Nucleus accumbens (tissue), 56 donors: ENCODE results near the gene ARHGEF3.
"Not testable (repeated sequence)": the region's sequence is repeated elsewhere in the genome, so short reads cannot be mapped to it uniquely, and the experiment has no call there.

Source experiments
- DNase-seq, 56 donors: peaks; one replicate each; lab custom pipeline; 2025; lab: John Stamatoyannopoulos, UW

Gene ARHGEF3

GRCh38 chr3:56748663-56749231, 53.0 kb downstream of the ARHGEF3 start:
- DNase-seq, result no peak

DNA sequence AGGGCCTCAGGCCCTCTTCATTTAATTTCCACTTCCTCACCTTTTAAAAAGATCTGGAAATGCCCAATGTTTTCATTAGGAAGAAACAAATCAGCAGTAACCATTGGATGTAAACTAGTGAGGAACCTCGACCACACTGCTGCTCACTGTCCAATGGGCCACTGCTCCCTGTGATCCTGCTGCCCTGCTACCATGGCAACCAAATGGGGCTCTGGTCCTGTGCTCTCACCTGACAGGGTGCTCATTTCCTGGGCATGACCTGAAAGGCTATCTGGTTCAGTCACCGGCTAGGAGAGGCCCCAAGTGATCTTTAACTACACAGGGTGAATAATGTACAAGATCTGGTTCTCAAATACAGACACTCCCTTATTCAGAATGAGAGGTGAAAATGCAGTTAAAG, 54.6 kb downstream of the ARHGEF3 start:
- no peak for DNase-seq

DNA sequence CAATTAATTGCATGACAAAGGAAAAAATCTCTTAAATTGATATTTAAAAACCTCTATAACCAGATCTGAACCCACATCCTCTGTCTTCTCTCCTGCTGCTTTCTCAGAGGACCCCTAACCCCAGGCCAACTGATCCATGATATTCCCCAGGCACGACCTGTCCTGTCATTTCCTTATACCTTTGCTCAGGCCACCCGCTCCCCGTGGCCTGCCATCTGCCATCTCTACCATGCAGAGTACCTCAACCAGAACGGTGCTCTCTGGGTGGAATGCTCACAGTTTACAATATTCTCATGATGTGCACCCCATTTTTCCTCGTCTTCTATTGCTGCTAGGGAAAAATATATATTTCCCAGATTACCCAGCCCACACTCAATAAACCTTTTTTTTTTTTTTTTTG, 57.7 kb downstream of the ARHGEF3 start:
- no peak for DNase-seq

GRCh38 chr3:56742887-56743286, 58.9 kb downstream of the ARHGEF3 start:
- no peak for DNase-seq

GRCh38 chr3:56739036-56739435, 62.7 kb downstream of the ARHGEF3 start:
- DNase-seq, result no peak

- peak in 10 of 56 donors; percentile 8 to 37 (median 15) for DNase-seq
Measured at GRCh38 chr3:56737006-56737405, 64.7 kb downstream of the ARHGEF3 start.

GRCh38 chr3:56732109-56732508, 69.6 kb downstream of the ARHGEF3 start:
- DNase-seq, result no peak

GRCh38 chr3:56725175-56725574, 76.6 kb downstream of the ARHGEF3 start:
- no peak for DNase-seq

GRCh38 chr3:56724676-56725075, 77.1 kb downstream of the ARHGEF3 start:
- DNase-seq, result no peak

- no peak for DNase-seq
Measured at GRCh38 chr3:56720849-56721248, 80.9 kb downstream of the ARHGEF3 start.

- DNase-seq, result not testable (repeated sequence)
Measured at GRCh38 chr3:56718809-56719208, 82.9 kb downstream of the ARHGEF3 start.

DNA sequence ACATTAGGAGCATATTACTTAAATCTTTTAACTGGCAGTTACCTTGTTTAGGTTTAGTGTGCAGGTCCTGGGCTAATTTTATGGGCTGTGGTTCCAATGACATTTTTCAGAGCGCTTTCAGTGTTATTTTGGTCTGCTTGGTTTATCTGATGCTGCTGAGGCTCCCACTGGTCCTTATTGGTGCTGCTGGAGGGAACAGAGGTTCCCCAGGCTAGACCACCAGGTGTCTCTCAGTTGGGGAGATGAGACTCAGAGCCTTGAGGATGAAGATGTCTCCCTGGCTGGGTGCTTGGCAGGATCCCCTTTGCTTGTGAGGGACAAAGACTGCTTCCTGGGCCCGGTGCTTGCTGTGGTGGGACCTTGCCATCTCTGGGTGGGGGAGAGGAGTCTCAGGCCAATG, 90.4 kb downstream of the ARHGEF3 start:
- DNase-seq, result no peak

- not testable (repeated sequence) for DNase-seq
Measured at GRCh38 chr3:56707412-56707811, 94.3 kb downstream of the ARHGEF3 start.

DNA sequence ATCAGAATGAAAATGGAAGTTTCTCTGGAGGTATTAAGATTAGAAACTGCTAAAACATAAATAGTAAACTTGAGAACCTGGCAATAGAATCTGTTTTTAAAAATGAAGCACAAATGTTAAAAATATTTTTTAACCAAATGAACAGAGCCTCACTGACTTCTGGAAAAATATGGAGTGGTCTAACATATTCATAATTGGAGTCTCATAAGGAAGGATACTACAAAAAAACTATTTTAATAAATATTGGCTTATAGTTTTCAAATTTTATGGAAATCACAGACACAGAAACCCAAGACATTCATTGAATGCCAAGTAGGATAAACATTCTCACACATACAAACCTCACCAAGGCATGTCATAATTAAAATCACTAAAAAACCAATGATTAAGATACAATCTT, 95.1 kb downstream of the ARHGEF3 start:
- no peak for DNase-seq

- DNase-seq, result no peak
Measured at GRCh38 chr3:56704706-56705105, 97.0 kb downstream of the ARHGEF3 start.

- peak in 32 of 56 donors; percentile 0 to 75 (median 14) for DNase-seq
Measured at GRCh38 chr3:56702490-56703315, 99.0 kb downstream of the ARHGEF3 start.

GRCh38 chr3:56700151-56700550, 101.6 kb downstream of the ARHGEF3 start:
- DNase-seq, result no peak

DNA sequence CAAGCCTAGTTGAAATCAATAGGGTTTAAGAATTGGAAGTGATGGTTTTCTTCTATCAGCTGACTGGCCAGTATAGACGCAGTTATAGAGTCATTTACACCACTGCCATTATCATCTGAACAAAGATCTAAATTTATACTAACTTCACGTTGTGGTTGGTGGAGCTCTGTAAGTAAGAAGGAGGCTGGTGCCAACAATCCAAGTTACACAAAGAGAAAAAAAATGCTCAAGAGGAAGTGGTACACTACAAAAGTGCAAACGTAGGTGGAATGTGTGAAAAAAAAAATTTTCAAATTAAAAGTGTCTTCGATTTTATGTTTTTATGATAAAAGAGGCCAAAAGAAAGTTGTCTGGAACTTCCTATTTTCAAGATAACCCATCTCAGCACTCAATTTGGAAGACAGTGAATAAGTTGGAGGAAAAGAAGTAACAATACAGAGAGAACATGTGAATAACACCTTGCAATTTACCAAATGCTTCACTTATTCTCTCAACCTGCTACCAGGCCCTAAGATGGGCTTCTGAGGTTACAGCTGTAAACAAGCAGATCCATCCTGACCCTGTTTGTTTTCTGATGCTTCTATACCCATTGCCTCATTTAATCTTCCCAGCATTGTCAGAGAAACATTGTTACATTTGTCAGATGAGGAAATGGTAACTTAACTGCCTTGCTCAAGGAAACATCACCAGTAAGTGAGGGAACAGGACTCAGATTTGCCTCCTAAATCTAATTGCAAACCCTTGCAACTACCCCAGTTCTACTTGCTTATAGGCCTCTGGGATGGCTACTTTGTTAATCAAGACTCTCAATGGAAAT, 106.7 kb downstream of the ARHGEF3 start:
- no peak for DNase-seq

DNA sequence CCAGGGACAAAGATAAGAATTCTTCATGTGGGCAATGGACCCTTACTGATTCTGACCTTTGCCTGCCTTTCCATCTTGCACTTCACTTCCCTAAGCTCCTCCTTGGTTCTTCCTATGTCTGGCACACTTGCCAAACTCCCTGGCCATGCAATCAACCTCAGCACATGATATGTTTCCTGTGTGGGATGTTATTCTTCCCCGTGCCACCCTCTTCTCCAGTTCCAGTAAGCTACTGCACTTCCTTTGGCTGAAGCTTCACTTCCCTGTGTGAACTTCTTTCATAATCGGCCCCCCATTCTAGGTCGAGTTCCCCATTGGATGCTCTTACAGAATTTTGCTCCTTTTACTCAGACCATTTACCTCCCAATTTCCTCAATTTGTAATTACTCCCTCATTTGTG, 108.0 kb downstream of the ARHGEF3 start:
- DNase-seq, result no peak

DNA sequence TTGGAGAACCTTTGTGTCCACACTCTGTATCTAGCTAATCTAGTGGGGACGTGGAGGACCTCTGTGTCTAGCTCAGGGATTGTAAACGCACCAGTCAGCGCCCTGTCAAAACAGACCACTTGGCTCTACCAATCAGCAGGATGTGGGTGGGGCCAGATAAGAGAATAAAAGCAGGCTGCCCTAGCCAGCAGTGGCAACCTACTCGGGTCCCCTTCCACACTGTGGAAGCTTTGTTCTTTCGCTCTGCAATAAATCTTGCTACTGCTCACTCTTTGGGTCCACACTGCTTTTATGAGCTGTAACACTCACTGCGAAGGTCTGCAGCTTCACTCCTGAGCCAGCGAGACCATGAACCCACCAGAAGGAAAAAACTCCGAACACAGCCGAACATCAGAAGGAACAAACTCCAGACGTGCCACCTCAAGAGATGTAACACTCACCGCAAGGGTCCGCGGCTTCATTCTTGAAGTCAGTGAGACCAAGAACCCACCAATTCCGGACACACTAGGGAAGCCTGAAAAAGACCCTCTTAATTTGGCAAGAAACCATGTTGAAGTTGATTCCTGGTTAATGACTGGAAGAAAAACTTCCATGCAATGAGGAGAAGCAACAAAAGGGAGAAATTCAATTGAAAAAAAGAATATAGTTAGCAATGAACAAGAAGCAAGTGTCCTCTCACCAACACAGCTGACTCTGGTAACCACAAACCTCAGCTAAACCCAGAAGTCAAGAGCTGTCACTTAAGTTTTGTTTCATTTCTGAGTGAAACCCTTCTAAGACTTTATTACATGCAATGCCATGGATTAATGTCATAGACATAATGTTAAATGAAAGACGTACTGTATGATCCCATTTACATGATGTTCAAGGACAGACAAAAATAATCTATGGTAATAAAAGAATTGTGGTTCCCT, 109.0 kb downstream of the ARHGEF3 start:
- DNase-seq, result not testable (repeated sequence)
